GM12878 (cell line): ENCODE data around the gene SIGMAR1. TPM values are rescaled to one million over a fixed set of nuclear protein-coding genes. Genes with fewer than 3 reads are reported as not detected.

Experiments used
- ATAC-seq: fragments of 200-7000 bp; cut with Tn5 transposase; 3 replicates; pipeline ENCODE4 v1.9.1; 2020; ENCODE audit warnings: mild to moderate bottlenecking, moderate library complexity
- BruUV-seq: library from RNA; stranded (reverse); fragments of 400-500 nt; replicated peaks from 2 replicates; lab custom pipeline; 2021; lab: Mats Ljungman, UMichigan
- CTCF ChIA-PET: fragments of 300-600 bp; sonication (Branson Sonifier 250); formaldehyde crosslinking; extraction: SDS; loops from one replicate; lab custom pipeline; 2021; ENCODE audit warnings: inconsistent platforms; lab: Yijun Ruan, JAX
- POLR2A ChIA-PET: fragments of 350-600 bp; formaldehyde crosslinking; extraction: SDS; loops from one replicate; lab custom pipeline; 2021; ENCODE audit warnings: inconsistent platforms; lab: Charles Lee
- RAD21 ChIA-PET: fragments of 300-600 bp; sonication (Branson Sonifier 250); formaldehyde crosslinking; loops from one replicate; lab custom pipeline; 2023; ENCODE audit warnings: antibody characterized with exemption; ENCODE audit not compliant: unreplicated experiment; lab: Charles Lee
- SMC1A ChIA-PET: fragments of 300-600 bp; sonication (Branson Sonifier 250); formaldehyde crosslinking; loops from one replicate; lab custom pipeline; 2023; ENCODE audit not compliant: unreplicated experiment, uncharacterized antibody; lab: Charles Lee
- DNase-seq: peaks from one replicate; pipeline ENCODE4 v3.0.0-alpha.2; 2011; ENCODE audit warnings: low read depth, low spot score
- FAIRE-seq: peaks from 3 replicates; lab custom pipeline; 2011; peaks lifted over from hg19 to GRCh38; lab: Jason Lieb, UNC
- H2AFZ ChIP-seq: 2 replicates; pipeline ENCODE4 v1.6.0; 2011; ENCODE audit warnings: low read depth, low read length, control low read depth; ENCODE audit not compliant: control insufficient read depth
- H3K27ac ChIP-seq: 2 replicates; pipeline ENCODE4 v1.5.1; 2011; ENCODE audit warnings: control low read depth; ENCODE audit not compliant: control insufficient read depth, insufficient read depth
- H3K27me3 ChIP-seq, 2 experiments: replicated peaks in 1 of 2; 2 replicates each; pipeline versions ENCODE4 v1.6.0 to v1.6.1; 2011; ENCODE audit warnings: low read length in 1 of 2; ENCODE audit not compliant: control insufficient read depth in 2 of 2, insufficient read depth in 2 of 2
- H3K36me3 ChIP-seq, 2 experiments: 2 replicates each; pipeline ENCODE4 v1.5.1; 2011; ENCODE audit warnings: low read length in 1 of 2; ENCODE audit not compliant: control insufficient read depth in 2 of 2, insufficient read depth in 2 of 2
- H3K4me1 ChIP-seq: 2 replicates; pipeline ENCODE4 v1.6.1; 2011; ENCODE audit warnings: mild to moderate bottlenecking, low read length, moderate library complexity, mixed read lengths; ENCODE audit not compliant: control insufficient read depth, insufficient read depth
- H3K4me2 ChIP-seq: 2 replicates; pipeline ENCODE4 v1.6.0; 2011; ENCODE audit warnings: control low read depth; ENCODE audit not compliant: control insufficient read depth, insufficient read depth
- H3K4me3 ChIP-seq: fragments of 200-600 bp; sonication (generic); 2 replicates; pipeline ENCODE4 v1.5.1; 2016
- H3K79me2 ChIP-seq: 2 replicates; pipeline ENCODE4 v1.6.0; 2011; ENCODE audit warnings: low read length; ENCODE audit not compliant: control insufficient read depth, insufficient read depth
- H3K9ac ChIP-seq: 2 replicates; pipeline ENCODE4 v1.8.0; 2011; ENCODE audit warnings: low read length, control low read depth, mixed read lengths; ENCODE audit not compliant: control insufficient read depth, insufficient read depth
- H3K9me3 ChIP-seq: replicated peaks from 3 replicates; pipeline ENCODE4 v1.5.1; 2011; ENCODE audit warnings: mild to moderate bottlenecking, low read length; ENCODE audit not compliant: control insufficient read depth, insufficient read depth
- H4K20me1 ChIP-seq: 2 replicates; pipeline ENCODE4 v1.6.0; 2011; ENCODE audit not compliant: control insufficient read depth, insufficient read depth
- CHD4 ChIP-seq: fragments of 200-600 bp; sonication (generic); IDR thresholded peaks from 2 replicates; pipeline ENCODE4 v1.6.1; 2016; ENCODE audit warnings: mild to moderate bottlenecking
- DPF2 ChIP-seq: fragments of 450-650 bp; IDR thresholded peaks from 2 replicates; pipeline ENCODE4 v1.6.1; 2017; ENCODE audit warnings: mild to moderate bottlenecking
- LARP7 ChIP-seq: fragments of 450-650 bp; IDR thresholded peaks from 2 replicates; pipeline ENCODE4 v1.6.1; 2017; ENCODE audit warnings: mild to moderate bottlenecking
- MEF2B ChIP-seq: fragments of 450-650 bp; IDR thresholded peaks from 2 replicates; pipeline ENCODE4 v1.6.1; 2018; ENCODE audit warnings: mild to moderate bottlenecking, moderate library complexity; ENCODE audit not compliant: partially characterized antibody, poor library complexity, severe bottlenecking
- MXI1 ChIP-seq: fragments of 150-350 bp; IDR thresholded peaks from 2 replicates; pipeline ENCODE4 v1.6.1; 2011; ENCODE audit warnings: low read depth, mild to moderate bottlenecking, inconsistent platforms, low read length, improper control_type of control experiment
- NFIC ChIP-seq: IDR thresholded peaks from 2 replicates; pipeline ENCODE4 v1.6.1; 2012; ENCODE audit warnings: low read depth, mild to moderate bottlenecking, inconsistent platforms, low read length, moderate library complexity
- NFYB ChIP-seq: IDR thresholded peaks from 2 replicates; pipeline ENCODE4 v1.6.1; 2011; ENCODE audit warnings: low read depth, mild to moderate bottlenecking, low read length, improper control_type of control experiment, moderate library complexity; ENCODE audit not compliant: insufficient read depth
- NR2C1 ChIP-seq: fragments of 450-650 bp; IDR thresholded peaks from 2 replicates; pipeline ENCODE4 v1.6.1; 2017; ENCODE audit warnings: antibody characterized with exemption, mild to moderate bottlenecking, moderate library complexity
- NR2C2 ChIP-seq: IDR thresholded peaks from 2 replicates; pipeline ENCODE4 v1.6.1; 2011; ENCODE audit warnings: borderline replicate concordance, low read depth; ENCODE audit not compliant: control insufficient read depth, insufficient read length
- NRF1 ChIP-seq: conservative IDR thresholded peaks from 2 replicates; pipeline ENCODE4 v1.6.1; 2011; ENCODE audit warnings: mild to moderate bottlenecking, low read depth, low read length, improper control_type of control experiment
- POLR2A ChIP-seq: IDR thresholded peaks from 2 replicates; pipeline ENCODE4 v1.6.1; 2011; ENCODE audit warnings: low read depth, mild to moderate bottlenecking, low read length
- RBBP5 ChIP-seq: fragments of 200-600 bp; sonication (generic); conservative IDR thresholded peaks from 2 replicates; pipeline ENCODE4 v1.6.1; 2016
- RELA ChIP-seq: fragments of 450-650 bp; IDR thresholded peaks from 2 replicates; pipeline ENCODE4 v1.8.0; 2014; ENCODE audit warnings: borderline replicate concordance; ENCODE audit not compliant: partially characterized antibody
- WGBS: methylation state at CpG from one replicate; pipeline ENCODE4 v1.1.6; 2016; ENCODE audit warnings: low lambda C conversion rate; ENCODE audit not compliant: insufficient replicate concordance, insufficient coverage; ENCODE audit errors: missing lambda C conversion rate; 5-methylcytosine and 5-hydroxymethylcytosine counted together
- in situ Hi-C: fragments of 300-500 bp; cut with MboI; formaldehyde crosslinking; loops from 9 replicates; pipeline ENCODE4 v1.14.3; 2018; ENCODE audit warnings: mixed read lengths
- intact Hi-C: fragments of 100-400 bp; cut with micrococcal nuclease; formaldehyde crosslinking; loops from one replicate; pipeline ENCODE4 v1.14.2; 2022; ENCODE audit not compliant: unreplicated experiment
- polyA plus RNA-seq, 11 experiments: library from polyadenylated mRNA; depleted of rRNA in 4 of 11; unstranded in 6 of 11; stranded (reverse) in 5 of 11; fragments of >200 nt; fragmentation: Nextera tagmentation in 4 of 11; fragmentation: Illumina TruSeq in 1 of 11; extraction: Ambion mirVana in 4 of 11; extraction: Trizol in 1 of 11; gene quantifications; 1 replicate in 1 of 11; 2 replicates in 10 of 11; pipeline versions ENCODE4 v1.2.1 to v1.2.3, GENCODE V29; 2011 to 2016; ENCODE audit warnings: inconsistent platforms in 2 of 11, missing spikeins in 2 of 11, low read depth in 1 of 11
- total RNA-seq, 4 experiments: library from RNA; depleted of rRNA in 3 of 4; stranded (reverse); fragments of >200 nt in 3 of 4; fragmentation: Illumina TruSeq in 1 of 4; extraction: Trizol in 1 of 4; gene quantifications; 2 replicates each; pipeline versions ENCODE4 v1.2.1 to v1.2.3, GENCODE V29; 2013 to 2021
- TF ChIP-seq, protein P1 (sequence below): fragments of 450-650 bp; formaldehyde crosslinking; IDR thresholded peaks from 2 replicates; pipeline ENCODE4 v1.5.0; 2022; ENCODE audit warnings: mild to moderate bottlenecking, missing genetic modification characterization
- TF ChIP-seq, protein P2 (sequence below): fragments of 450-650 bp; conservative IDR thresholded peaks from 2 replicates; pipeline ENCODE4 v1.6.1; 2017; ENCODE audit warnings: mild to moderate bottlenecking, moderate library complexity

SIGMAR1 gene
- total and polyA plus RNA-seq, 10 of the 15 experiments (the other 5 are each of a cell fraction or from before 2014, with no cell fraction given) = 7.1 to 133 (median 69.5) TPM

DNA sequence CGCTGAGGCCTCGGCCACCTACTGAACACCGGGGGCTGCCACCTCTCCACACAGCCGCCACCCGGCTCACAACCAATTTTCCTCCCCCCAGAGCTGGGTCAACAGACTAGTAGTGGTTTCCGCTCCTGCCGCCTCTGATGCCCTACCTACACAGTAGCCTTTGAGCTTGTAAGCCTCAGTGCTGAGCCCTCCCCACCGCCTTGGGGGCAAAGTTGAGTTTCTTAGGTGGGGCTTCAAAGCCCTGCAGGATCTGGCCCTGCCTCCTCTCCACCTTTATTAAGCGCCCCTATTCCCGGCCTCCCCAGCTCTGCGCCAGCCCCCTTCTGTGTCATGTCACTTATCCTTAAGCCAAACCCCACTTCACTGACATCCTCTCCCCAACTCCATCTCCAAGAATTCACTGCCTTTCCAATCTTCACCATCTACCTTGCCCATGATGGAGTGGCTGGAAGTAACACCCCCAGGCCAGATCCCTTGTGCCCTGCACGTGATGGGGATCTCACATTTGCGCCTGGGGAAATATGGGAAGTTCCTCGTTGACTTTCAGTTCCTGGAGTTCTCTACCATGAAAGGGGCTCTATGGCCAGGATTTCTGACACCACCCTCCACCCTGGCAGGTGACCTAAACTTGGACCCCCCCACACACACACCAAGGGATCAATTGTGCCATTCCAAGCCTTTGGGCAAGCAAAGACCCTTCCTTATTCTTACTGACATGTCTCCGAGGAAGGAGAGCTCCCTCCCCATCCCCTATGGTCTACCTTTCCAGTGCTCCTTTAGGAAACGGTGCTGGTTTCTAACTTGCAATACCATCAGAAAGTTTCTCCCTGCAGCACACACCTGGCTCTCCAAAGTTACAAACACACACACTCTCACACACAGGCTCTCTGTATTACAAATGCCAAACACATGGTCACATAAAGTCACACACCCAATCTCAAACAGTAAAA is 45.4 kb downstream of the SIGMAR1 start:
- in situ Hi-C loops = loop anchor here (5.0 kb wide), 1 partner anchor 50 kb away; no protein-coding TSS in a partner anchor
- intact Hi-C loops = loop anchor here (1.0 to 2.0 kb wide), 3 partner anchors 44 to 187 kb away; no protein-coding TSS in a partner anchor
- TF ChIP-seq NR2C2 (no peak), POLR2A (no peak), MEF2B (no peak), NFYB (no peak), LARP7 (no peak), NR2C1 (no peak), RBBP5 (no peak), CHD4 (no peak), NFIC (no peak), MXI1 (no peak), DPF2 (no peak), RELA (no peak), NRF1 (no peak)
- TF ChIP-seq, protein P1, sequence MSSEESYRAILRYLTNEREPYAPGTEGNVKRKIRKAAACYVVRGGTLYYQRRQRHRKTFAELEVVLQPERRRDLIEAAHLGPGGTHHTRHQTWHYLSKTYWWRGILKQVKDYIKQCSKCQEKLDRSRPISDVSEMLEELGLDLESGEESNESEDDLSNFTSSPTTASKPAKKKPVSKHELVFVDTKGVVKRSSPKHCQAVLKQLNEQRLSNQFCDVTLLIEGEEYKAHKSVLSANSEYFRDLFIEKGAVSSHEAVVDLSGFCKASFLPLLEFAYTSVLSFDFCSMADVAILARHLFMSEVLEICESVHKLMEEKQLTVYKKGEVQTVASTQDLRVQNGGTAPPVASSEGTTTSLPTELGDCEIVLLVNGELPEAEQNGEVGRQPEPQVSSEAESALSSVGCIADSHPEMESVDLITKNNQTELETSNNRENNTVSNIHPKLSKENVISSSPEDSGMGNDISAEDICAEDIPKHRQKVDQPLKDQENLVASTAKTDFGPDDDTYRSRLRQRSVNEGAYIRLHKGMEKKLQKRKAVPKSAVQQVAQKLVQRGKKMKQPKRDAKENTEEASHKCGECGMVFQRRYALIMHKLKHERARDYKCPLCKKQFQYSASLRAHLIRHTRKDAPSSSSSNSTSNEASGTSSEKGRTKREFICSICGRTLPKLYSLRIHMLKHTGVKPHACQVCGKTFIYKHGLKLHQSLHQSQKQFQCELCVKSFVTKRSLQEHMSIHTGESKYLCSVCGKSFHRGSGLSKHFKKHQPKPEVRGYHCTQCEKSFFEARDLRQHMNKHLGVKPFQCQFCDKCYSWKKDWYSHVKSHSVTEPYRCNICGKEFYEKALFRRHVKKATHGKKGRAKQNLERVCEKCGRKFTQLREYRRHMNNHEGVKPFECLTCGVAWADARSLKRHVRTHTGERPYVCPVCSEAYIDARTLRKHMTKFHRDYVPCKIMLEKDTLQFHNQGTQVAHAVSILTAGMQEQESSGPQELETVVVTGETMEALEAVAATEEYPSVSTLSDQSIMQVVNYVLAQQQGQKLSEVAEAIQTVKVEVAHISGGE (CRISPR knock-in tag) = no peak
- TF ChIP-seq, protein P2, sequence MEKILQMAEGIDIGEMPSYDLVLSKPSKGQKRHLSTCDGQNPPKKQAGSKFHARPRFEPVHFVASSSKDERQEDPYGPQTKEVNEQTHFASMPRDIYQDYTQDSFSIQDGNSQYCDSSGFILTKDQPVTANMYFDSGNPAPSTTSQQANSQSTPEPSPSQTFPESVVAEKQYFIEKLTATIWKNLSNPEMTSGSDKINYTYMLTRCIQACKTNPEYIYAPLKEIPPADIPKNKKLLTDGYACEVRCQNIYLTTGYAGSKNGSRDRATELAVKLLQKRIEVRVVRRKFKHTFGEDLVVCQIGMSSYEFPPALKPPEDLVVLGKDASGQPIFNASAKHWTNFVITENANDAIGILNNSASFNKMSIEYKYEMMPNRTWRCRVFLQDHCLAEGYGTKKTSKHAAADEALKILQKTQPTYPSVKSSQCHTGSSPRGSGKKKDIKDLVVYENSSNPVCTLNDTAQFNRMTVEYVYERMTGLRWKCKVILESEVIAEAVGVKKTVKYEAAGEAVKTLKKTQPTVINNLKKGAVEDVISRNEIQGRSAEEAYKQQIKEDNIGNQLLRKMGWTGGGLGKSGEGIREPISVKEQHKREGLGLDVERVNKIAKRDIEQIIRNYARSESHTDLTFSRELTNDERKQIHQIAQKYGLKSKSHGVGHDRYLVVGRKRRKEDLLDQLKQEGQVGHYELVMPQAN = no peak
- POLR2A ChIA-PET = interaction anchor here (1.2 kb wide), 1 partner anchor 44 kb away, joined by 3 read pairs; no protein-coding TSS in a partner anchor
- no TSS peak for BruUV-seq
- ATAC-seq = peak; percentile 20
- DNase-seq = no peak
- CTCF ChIA-PET = interaction anchor here (0.6 to 3.1 kb wide), 17 partner anchors 9 to 203 kb away, joined by 3 to 32 read pairs (median 3); partner anchors contain the start of gene RPP25L
- H3K79me2 ChIP-seq = no peaks in the 10 kb centered on the region
- no peak overlapping the region for H3K27ac ChIP-seq
- RAD21 ChIA-PET = interaction anchor here (0.5 to 1.4 kb wide), 3 partner anchors 102 to 189 kb away, joined by 3 to 7 read pairs (median 3); no protein-coding TSS in a partner anchor
- peaks cover 28 to 41% of the 10 kb centered on the region in 2 experiments for H3K27me3 ChIP-seq
- H2AFZ ChIP-seq = no peak overlapping the region
- no peaks in the 10 kb centered on the region for H3K9me3 ChIP-seq
- H3K9ac ChIP-seq = no peak overlapping the region
- peaks cover 2% of the 10 kb centered on the region; the same call in 1 of the 2 replicates for H3K4me1 ChIP-seq
- no peak overlapping the region for H3K4me3 ChIP-seq
- H3K36me3 ChIP-seq = no peaks in the 10 kb centered on the region
- H4K20me1 ChIP-seq = peaks cover 14% of the 10 kb centered on the region
- WGBS = 14% methylated on average over 16 of the region's 16 CpGs
- SMC1A ChIA-PET = interaction anchor here (1.0 to 1.3 kb wide), 5 partner anchors 15 to 262 kb away, joined by 3 to 4 read pairs (median 3); no protein-coding TSS in a partner anchor
- no peak overlapping the region for H3K4me2 ChIP-seq
- no peak for FAIRE-seq
